Stimulated activated naive B cell treated with anti-CD40 and anti-IgM and Interleukin-4, amounts not matched to agents 10 μg/mL and 1 μg/mL and 100 μg/mL, for 72 hours (primary cell): ENCODE results near the gene LYPD4.

ENCODE experiments used
- ATAC-seq, 2 donors: fragments of 150-1000 bp; cut with Tn5 transposase; replicated peaks; 2 replicates each; pipeline ENCODE4 v1.10.0; 2021; ENCODE audit warnings: moderate library complexity in 1 of 2
- DNase-seq: peaks from one replicate; pipeline ENCODE4 v3.0.0; 2021
- H3K27ac Mint-ChIP-seq: one replicate; pipeline ENCODE4 v1.8.0; 2022; ENCODE audit warnings: mild to moderate bottlenecking, mixed read lengths
- H3K27me3 Mint-ChIP-seq, 2 donors: one replicate each; pipeline ENCODE4 v1.8.0; 2022; ENCODE audit warnings: mixed read lengths in 2 of 2
- H3K36me3 Mint-ChIP-seq, 2 donors: one replicate each; pipeline ENCODE4 v1.8.0; 2022; ENCODE audit warnings: mixed read lengths in 2 of 2, mild to moderate bottlenecking in 1 of 2
- H3K4me1 Mint-ChIP-seq, 2 donors: one replicate each; pipeline ENCODE4 v1.8.0; 2022; ENCODE audit warnings: mixed read lengths in 2 of 2, mild to moderate bottlenecking in 1 of 2
- H3K4me3 Mint-ChIP-seq, 2 donors: one replicate each; pipeline ENCODE4 v1.8.0; 2022; ENCODE audit warnings: mild to moderate bottlenecking in 2 of 2, mixed read lengths in 2 of 2, moderate library complexity in 1 of 2
- H3K9me3 Mint-ChIP-seq, 2 donors: one replicate each; pipeline ENCODE4 v1.8.0; 2022; ENCODE audit warnings: mixed read lengths in 2 of 2, mild to moderate bottlenecking in 1 of 2

Gene LYPD4

GRCh38 chr19:41811036-41811435 is 33.4 kb downstream of the LYPD4 start:
- DNase-seq (peak; percentile 53), ATAC-seq (peak; percentile 88 to 89)
- peaks cover 23 to 41% of the 10 kb centered on the region in 2 donors for H3K4me1 Mint-ChIP-seq
- H3K36me3 Mint-ChIP-seq: peaks cover 0 to 2% of the 10 kb centered on the region in 2 donors
- H3K27me3 Mint-ChIP-seq: peaks cover 5 to 17% of the 10 kb centered on the region in 2 donors
- H3K27ac Mint-ChIP-seq: peak overlapping the region; percentile 81
- H3K4me3 Mint-ChIP-seq: peak overlapping the region; percentile 50 to 68
- H3K9me3 Mint-ChIP-seq: no peaks in the 10 kb centered on the region

DNA sequence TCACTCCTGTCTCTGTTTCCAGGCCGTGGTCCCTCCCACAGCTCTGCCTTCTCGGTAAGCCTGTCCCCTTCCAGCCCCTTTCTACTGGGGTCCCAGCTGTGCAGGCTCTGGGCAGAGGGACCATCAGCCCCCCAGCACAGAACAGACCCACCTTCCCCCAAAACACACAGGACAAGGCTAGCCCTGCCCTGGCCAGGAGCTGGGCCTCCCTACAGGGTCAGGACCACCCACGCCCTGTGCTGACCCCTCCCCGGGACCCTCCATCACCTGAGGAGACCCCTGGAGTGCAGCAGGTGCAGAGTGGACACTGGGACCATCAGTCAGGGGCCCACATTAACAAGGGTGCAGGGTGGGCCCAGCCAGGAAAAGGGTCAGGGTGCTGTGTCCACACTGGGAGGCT is 34.2 kb downstream of the LYPD4 start:
- H3K27ac Mint-ChIP-seq: peak overlapping the region; percentile 81
- H3K36me3 Mint-ChIP-seq: peaks cover 0 to 2% of the 10 kb centered on the region in 2 donors
- no peak overlapping the region for H3K4me3 Mint-ChIP-seq
- H3K27me3 Mint-ChIP-seq: peaks cover 5 to 17% of the 10 kb centered on the region in 2 donors
- ATAC-seq (no peak), DNase-seq (no peak)
- no peaks in the 10 kb centered on the region for H3K9me3 Mint-ChIP-seq
- H3K4me1 Mint-ChIP-seq: peaks cover 23 to 41% of the 10 kb centered on the region in 2 donors

GRCh38 chr19:41808663-41809566 is 35.6 kb downstream of the LYPD4 start:
- H3K27ac Mint-ChIP-seq: no peak overlapping the region
- H3K36me3 Mint-ChIP-seq: peaks cover 0 to 2% of the 10 kb centered on the region in 2 donors
- ATAC-seq (no peak), DNase-seq (no peak)
- no peak overlapping the region for H3K4me3 Mint-ChIP-seq
- peaks cover 5 to 17% of the 10 kb centered on the region in 2 donors for H3K27me3 Mint-ChIP-seq
- H3K9me3 Mint-ChIP-seq: no peaks in the 10 kb centered on the region
- H3K4me1 Mint-ChIP-seq: peaks cover 24 to 42% of the 10 kb centered on the region in 2 donors

- Mint-ChIP-seq H3K9me3 (peaks cover 0 to 2% of the 10 kb centered on the region in 2 donors), H3K27ac (no peak overlapping the region), H3K4me3 (no peak overlapping the region), H3K27me3 (peaks cover 0 to 10% of the 10 kb centered on the region in 2 donors), H3K4me1 (peaks cover 33 to 52% of the 10 kb centered on the region in 2 donors), H3K36me3 (no peaks in the 10 kb centered on the region)
- DNase-seq (no peak), ATAC-seq (no peak)
Observed at GRCh38 chr19:41807176-41807575, 37.3 kb downstream of the LYPD4 start.

GRCh38 chr19:41804336-41804735 is 40.1 kb downstream of the LYPD4 start:
- Mint-ChIP-seq H3K9me3 (peaks cover 2 to 4% of the 10 kb centered on the region in 2 donors), H3K27me3 (no peaks in the 10 kb centered on the region), H3K27ac (no peak overlapping the region), H3K4me3 (no peak overlapping the region), H3K4me1 (peaks cover 25 to 43% of the 10 kb centered on the region in 2 donors), H3K36me3 (no peaks in the 10 kb centered on the region)
- ATAC-seq (no peak), DNase-seq (no peak)

GRCh38 chr19:41802770-41803169 is 41.7 kb downstream of the LYPD4 start:
- peaks cover 25 to 37% of the 10 kb centered on the region in 2 donors for H3K4me1 Mint-ChIP-seq
- no peaks in the 10 kb centered on the region for H3K36me3 Mint-ChIP-seq
- DNase-seq: peak; percentile 5
- H3K4me3 Mint-ChIP-seq: no peak overlapping the region
- no peaks in the 10 kb centered on the region for H3K27me3 Mint-ChIP-seq
- peak; percentile 61 to 82 for ATAC-seq
- H3K27ac Mint-ChIP-seq: no peak overlapping the region
- H3K9me3 Mint-ChIP-seq: peaks cover 2 to 4% of the 10 kb centered on the region in 2 donors

DNA sequence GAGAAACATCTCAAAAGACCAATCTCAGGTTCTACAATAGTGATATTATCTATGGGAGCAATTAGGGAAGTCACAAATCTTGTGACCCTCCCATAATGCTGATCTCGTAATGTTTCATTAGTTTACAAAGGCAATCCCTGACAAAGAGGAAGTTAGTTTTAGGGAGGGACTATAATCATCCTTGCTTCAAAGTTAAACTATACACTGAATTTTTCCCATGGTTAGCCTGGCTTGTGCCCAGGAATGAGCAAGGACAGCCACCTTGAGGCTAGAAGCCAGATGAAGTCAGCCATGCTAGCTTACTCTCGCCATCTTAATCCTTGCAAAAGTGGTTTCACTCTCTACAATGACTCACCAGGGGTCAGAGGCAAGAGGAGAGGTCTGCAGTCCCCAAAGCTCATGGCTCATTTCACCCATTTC is 42.7 kb downstream of the LYPD4 start:
- ATAC-seq (peak; percentile 63 to 82), DNase-seq (no peak)
- Mint-ChIP-seq H3K4me3 (peak overlapping the region in 1 of 2 donors; percentile 7), H3K27ac (peak overlapping the region; percentile 59), H3K9me3 (peaks cover 2 to 4% of the 10 kb centered on the region in 2 donors), H3K27me3 (no peaks in the 10 kb centered on the region), H3K4me1 (peaks cover 24 to 37% of the 10 kb centered on the region in 2 donors), H3K36me3 (no peaks in the 10 kb centered on the region)

- H3K27ac Mint-ChIP-seq: peak overlapping the region; percentile 43
- no peak for DNase-seq
- ATAC-seq: no peak
- H3K4me3 Mint-ChIP-seq: no peak overlapping the region
- H3K4me1 Mint-ChIP-seq: peaks cover 24 to 37% of the 10 kb centered on the region in 2 donors
- no peaks in the 10 kb centered on the region for H3K36me3 Mint-ChIP-seq
- peaks cover 2 to 4% of the 10 kb centered on the region in 2 donors for H3K9me3 Mint-ChIP-seq
- peaks cover 6 to 7% of the 10 kb centered on the region in 2 donors for H3K27me3 Mint-ChIP-seq
Observed at GRCh38 chr19:41801031-41801430, 43.5 kb downstream of the LYPD4 start.

DNA sequence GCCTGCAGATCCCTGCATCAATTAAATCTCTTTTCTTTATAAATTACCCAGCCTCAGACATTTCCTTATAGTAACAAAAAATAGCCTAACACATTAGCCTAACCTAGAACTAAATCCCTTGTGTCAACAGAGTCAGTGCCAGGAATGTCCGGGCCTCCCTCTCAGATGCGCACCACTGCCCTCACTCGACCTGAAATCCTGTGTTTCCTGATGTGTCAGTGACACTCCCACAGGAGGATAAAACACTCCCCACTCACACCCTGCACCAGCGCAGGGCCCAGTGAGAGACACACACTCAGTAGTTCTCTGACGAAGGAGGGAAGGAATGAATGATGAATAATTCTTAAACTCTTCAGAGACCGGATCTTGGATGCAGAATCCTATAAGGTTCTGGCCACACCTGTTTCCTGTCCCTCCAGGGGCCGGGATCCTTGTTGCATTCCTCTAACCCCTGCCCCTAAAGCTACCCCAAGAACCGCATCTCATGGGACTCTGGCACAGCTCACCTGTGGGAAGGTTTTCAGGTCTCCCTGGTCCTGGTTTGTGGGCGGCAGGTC is 45.0 kb downstream of the LYPD4 start:
- Mint-ChIP-seq H3K4me1 (peaks cover 30 to 43% of the 10 kb centered on the region in 2 donors), H3K27me3 (peaks cover 12 to 13% of the 10 kb centered on the region in 2 donors), H3K36me3 (no peaks in the 10 kb centered on the region), H3K4me3 (no peak overlapping the region), H3K27ac (no peak overlapping the region), H3K9me3 (peaks cover 2 to 4% of the 10 kb centered on the region in 2 donors)
- DNase-seq: no peak
- ATAC-seq: no peak

DNA sequence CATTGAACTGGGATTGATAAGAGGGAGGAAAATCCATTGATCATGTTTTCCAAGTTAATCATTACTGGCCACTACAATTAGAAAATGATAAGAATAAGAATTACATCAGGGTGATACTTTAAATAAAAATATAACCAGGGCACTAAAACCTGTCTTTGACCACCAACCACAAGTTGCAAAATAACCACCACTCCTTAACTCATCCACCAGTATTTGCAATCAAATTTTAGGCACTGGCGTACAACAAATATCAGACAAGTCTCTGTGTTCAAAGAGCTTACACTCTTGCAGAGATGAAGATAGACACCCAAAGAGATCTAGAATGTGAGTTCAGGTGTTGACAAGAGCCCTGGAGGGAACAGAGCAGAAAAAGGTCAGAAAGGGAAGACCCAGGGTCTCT is 47.6 kb downstream of the LYPD4 start:
- no peak overlapping the region for H3K4me3 Mint-ChIP-seq
- H3K9me3 Mint-ChIP-seq: peaks cover 0 to 4% of the 10 kb centered on the region in 2 donors
- H3K27ac Mint-ChIP-seq: no peak overlapping the region

DNA sequence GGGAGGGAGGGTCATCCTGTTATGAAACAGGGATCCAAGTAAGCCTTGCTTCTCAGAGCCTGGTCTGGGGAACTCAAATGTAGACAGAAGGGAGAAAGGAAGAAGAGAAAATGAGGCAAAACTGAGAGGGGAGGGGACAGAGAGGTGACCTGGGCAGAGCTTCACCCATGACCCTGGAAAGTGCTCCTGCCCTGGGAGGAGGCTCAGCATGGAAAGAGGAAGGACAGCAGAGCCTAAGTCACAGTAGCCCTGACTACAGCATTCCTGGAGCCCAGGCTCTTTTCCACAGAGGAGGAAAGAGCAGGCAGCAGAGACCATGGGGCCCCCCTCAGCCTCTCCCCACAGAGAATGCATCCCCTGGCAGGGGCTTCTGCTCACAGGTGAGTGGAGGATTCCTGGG is 48.1 kb downstream of the LYPD4 start, which contains the start of gene CEACAM3:
CEACAM3 (plus strand) TSS at position 226 of the 400 bp plus-strand sequence; CDS start at position 317, 91 bp downstream.
- no peak for ATAC-seq
- Mint-ChIP-seq H3K9me3 (peaks cover 0 to 1% of the 10 kb centered on the region in 2 donors), H3K4me1 (peaks cover 9 to 24% of the 10 kb centered on the region in 2 donors), H3K4me3 (no peak within 1 kb of the TSS), H3K36me3 (no peaks in the 10 kb centered on the region), H3K27me3 (peaks cover 25 to 31% of the 10 kb centered on the region in 2 donors), H3K27ac (no peak within 1 kb of the TSS)
- no peak for DNase-seq

More for the DNA sequence above, 47.6 kb downstream of the LYPD4 start:
- H3K36me3 Mint-ChIP-seq: no peaks in the 10 kb centered on the region
- ATAC-seq: no peak
- DNase-seq: no peak
- H3K4me1 Mint-ChIP-seq: peaks cover 14 to 29% of the 10 kb centered on the region in 2 donors
- peaks cover 25 to 26% of the 10 kb centered on the region in 2 donors for H3K27me3 Mint-ChIP-seq

DNA sequence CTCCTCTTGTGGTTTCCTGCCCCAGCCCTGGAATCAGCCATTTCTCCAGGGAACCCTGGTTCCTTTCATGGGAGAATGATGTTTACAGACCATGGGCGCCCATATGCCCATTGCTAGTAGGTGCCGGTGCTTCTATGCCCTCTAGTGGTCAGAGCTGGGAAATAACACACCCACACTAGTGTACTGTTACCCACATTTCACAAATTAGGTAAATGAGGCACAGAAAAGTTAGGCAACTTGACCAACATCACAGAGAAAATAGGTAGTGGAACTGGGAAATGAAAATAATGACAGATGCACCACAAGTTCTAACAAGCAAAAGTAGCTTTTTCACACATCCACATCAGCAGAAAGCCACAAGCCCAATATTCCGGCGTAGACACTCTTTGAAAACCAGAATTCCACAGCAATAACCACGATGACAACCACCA is 49.4 kb downstream of the LYPD4 start:
- Mint-ChIP-seq H3K4me3 (no peak overlapping the region), H3K27me3 (peaks cover 25 to 31% of the 10 kb centered on the region in 2 donors), H3K27ac (no peak overlapping the region), H3K36me3 (no peaks in the 10 kb centered on the region), H3K9me3 (no peaks in the 10 kb centered on the region), H3K4me1 (peaks cover 6 to 14% of the 10 kb centered on the region in 2 donors)
- ATAC-seq (peak; percentile 90 to 96), DNase-seq (peak; percentile 48)

- Mint-ChIP-seq H3K9me3 (no peaks in the 10 kb centered on the region), H3K4me1 (peaks cover 6 to 14% of the 10 kb centered on the region in 2 donors), H3K27me3 (peaks cover 33 to 39% of the 10 kb centered on the region in 2 donors), H3K27ac (no peak overlapping the region), H3K36me3 (no peaks in the 10 kb centered on the region), H3K4me3 (no peak overlapping the region)
- no peak for DNase-seq
- ATAC-seq: no peak
Observed at GRCh38 chr19:41793414-41793727, 51.1 kb downstream of the LYPD4 start.

GRCh38 chr19:41792513-41793413 is 51.7 kb downstream of the LYPD4 start:
- no peak overlapping the region for H3K27ac Mint-ChIP-seq
- H3K9me3 Mint-ChIP-seq: no peaks in the 10 kb centered on the region
- no peaks in the 10 kb centered on the region for H3K36me3 Mint-ChIP-seq
- H3K27me3 Mint-ChIP-seq: peaks cover 33 to 41% of the 10 kb centered on the region in 2 donors
- ATAC-seq (peak; percentile 62 to 72), DNase-seq (peak; percentile 25)
- H3K4me3 Mint-ChIP-seq: no peak overlapping the region
- H3K4me1 Mint-ChIP-seq: peaks cover 6 to 14% of the 10 kb centered on the region in 2 donors
